Natural killer cell (primary cell): ENCODE data around the gene RFX2. TPM values are rescaled to one million over a fixed set of nuclear protein-coding genes. Genes with fewer than 3 reads are reported as not detected.
A peak's percentile ranks its signal among the peaks of the same experiment; 100 is the strongest.

ENCODE experiments used
- ATAC-seq, 3 donors: fragments of 150-1000 bp in 2 of 3; fragments of 200-7000 bp in 1 of 3; cut with Tn5 transposase; 1 replicate in 1 of 3; 2 replicates in 2 of 3; pipeline ENCODE4 v1.10.0; 2021; ENCODE audit warnings: mild to moderate bottlenecking in 2 of 3, moderate library complexity in 2 of 3
- DNase-seq, 2 donors: peaks; one replicate each; pipeline versions ENCODE4 v3.0.0 to v3.0.0-alpha.2; 2013 to 2021; ENCODE audit warnings: mixed read lengths in 1 of 2
- H3K27ac ChIP-seq: one replicate; pipeline ENCODE4 v1.5.1; 2013; ENCODE audit warnings: mild to moderate bottlenecking, low read length
- H3K27me3 ChIP-seq: one replicate; pipeline ENCODE4 v1.6.1; 2013; ENCODE audit warnings: low read length; ENCODE audit not compliant: control insufficient read depth, insufficient read depth
- H3K36me3 ChIP-seq: one replicate; pipeline ENCODE4 v1.6.1; 2013; ENCODE audit warnings: low read length; ENCODE audit not compliant: control insufficient read depth, insufficient read depth
- H3K4me1 ChIP-seq: one replicate; pipeline ENCODE4 v1.6.1; 2013; ENCODE audit warnings: low read length; ENCODE audit not compliant: control insufficient read depth, insufficient read depth
- H3K4me3 ChIP-seq: one replicate; pipeline ENCODE4 v1.5.1; 2013; ENCODE audit warnings: low read length
- H3K9me3 ChIP-seq: one replicate; pipeline ENCODE4 v1.6.1; 2013; ENCODE audit warnings: low read length; ENCODE audit not compliant: control insufficient read depth, insufficient read depth
- H3K27ac Mint-ChIP-seq, 2 donors: one replicate each; pipeline ENCODE4 v1.8.0; 2022; ENCODE audit warnings: mild to moderate bottlenecking in 2 of 2, mixed read lengths in 2 of 2, moderate library complexity in 1 of 2
- H3K27me3 Mint-ChIP-seq, 2 donors: one replicate each; pipeline ENCODE4 v1.8.0; 2022; ENCODE audit warnings: low read depth in 2 of 2, mixed read lengths in 2 of 2
- H3K36me3 Mint-ChIP-seq: one replicate; pipeline ENCODE4 v1.8.0; 2022; ENCODE audit warnings: mixed read lengths
- H3K4me1 Mint-ChIP-seq, 2 donors: one replicate each; pipeline ENCODE4 v1.8.0; 2022; ENCODE audit warnings: mixed read lengths in 2 of 2
- H3K4me3 Mint-ChIP-seq: one replicate; pipeline ENCODE4 v1.8.0; 2022; ENCODE audit warnings: mild to moderate bottlenecking, moderate library complexity, mixed read lengths
- H3K9me3 Mint-ChIP-seq, 2 donors: one replicate each; pipeline ENCODE4 v1.8.0; 2022; ENCODE audit warnings: mixed read lengths in 2 of 2
- WGBS: methylation state at CpG from one replicate; pipeline ENCODE4 v1.1.7; 2013; ENCODE audit warnings: missing lambda C conversion rate; ENCODE audit not compliant: insufficient coverage; 5-methylcytosine and 5-hydroxymethylcytosine counted together
- intact Hi-C: fragments of 100-400 bp; cut with micrococcal nuclease; formaldehyde crosslinking; loops from one replicate; pipeline ENCODE4 v1.14.2; 2022
- total RNA-seq, 4 donors: library from RNA; stranded (reverse); fragments of 120-200 nt in 1 of 4; gene quantifications; one replicate each; pipeline versions ENCODE4 v1.2.3 to v1.2.4, GENCODE V29; 2013 to 2022
- TF ChIP-seq, protein P1 (sequence below): fragments of 200-600 bp; IDR thresholded peaks from one replicate; pipeline ENCODE4 v1.8.0; 2022; ENCODE audit warnings: antibody characterized with exemption

RFX2 gene
- total RNA-seq, 3 donors from 2014 or later (not counting 1 experiment from before 2014, with no cell fraction given): 2.4 to 4.6 (median 4.1) TPM

DNA sequence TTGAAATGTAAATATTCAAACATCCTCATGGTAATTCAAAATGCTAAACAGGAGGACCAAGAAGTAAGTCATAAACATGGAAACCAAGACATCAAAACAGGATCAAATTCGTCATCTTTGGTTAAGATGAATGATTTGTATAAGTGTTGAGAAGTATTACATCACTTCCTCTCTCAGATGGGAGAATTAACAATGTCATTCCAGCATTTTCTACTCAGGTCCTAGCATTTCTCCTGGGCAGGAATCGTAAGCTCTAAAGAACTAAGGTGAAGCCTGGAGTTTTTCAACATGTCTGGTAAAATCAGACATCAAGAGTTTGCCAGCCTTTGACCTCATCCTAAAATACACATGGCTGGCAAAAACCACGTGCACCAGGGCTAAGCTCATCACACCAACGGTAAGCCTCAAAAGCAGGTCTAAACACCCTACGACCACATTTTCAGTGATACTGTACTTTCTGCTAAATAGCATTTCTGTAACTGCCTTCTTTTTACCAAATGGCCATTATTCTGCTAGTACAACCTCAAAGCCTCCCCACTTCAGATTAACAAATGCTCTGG lies 157.2 kb downstream of the RFX2 start:
- Mint-ChIP-seq H3K27me3 (no peaks in the 10 kb centered on the region), H3K9me3 (no peaks in the 10 kb centered on the region)
- intact Hi-C loops: loop anchor here (1.0 kb wide), 1 partner anchor 9 kb away; no protein-coding TSS in a partner anchor

DNA sequence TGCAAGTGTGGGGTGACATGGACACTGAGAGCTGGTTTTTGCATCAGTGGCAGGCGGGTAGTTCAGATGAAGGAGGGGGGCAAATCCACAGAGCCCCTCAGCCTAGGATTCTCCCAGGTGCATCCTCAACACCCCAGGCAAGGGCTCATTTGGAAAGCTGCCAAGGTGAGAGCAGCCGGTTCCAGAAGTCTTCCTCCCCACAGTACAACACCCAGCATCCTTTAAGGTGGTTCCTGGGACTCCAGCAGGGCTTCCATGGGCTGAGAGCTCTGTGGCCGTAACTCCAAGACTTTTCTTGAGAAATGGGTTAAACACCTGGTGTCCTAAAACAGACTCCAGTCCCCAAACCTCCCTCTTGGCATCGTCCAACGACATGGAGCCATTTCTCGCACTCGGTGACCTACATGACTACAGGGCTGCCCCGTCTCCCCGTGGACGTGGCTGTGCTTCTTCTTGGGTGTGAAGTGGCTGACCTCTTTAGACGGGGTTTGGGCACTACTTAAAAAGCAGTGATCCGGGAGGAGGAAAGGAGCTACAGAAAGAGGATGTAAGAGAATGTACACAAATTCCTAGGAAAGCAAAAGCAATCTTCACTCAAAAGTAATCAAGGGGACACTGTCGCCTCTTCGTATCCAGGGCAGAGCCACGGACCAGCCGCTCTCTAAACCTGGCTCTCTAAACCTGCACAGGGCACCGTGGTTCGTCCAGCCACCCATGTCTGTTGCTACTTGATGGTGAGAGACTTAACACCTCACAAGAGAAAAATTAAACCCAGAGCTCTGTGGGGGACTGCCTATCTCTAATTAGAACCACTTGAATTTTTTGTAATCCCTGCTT lies 157.9 kb downstream of the RFX2 start:
- H3K4me1 ChIP-seq: peaks cover 66% of the 10 kb centered on the region
- Mint-ChIP-seq H3K9me3 (no peaks in the 10 kb centered on the region), H3K27me3 (no peaks in the 10 kb centered on the region), H3K4me1 (peaks cover 77 to 90% of the 10 kb centered on the region in 2 donors), H3K36me3 (no peaks in the 10 kb centered on the region), H3K27ac (peak overlapping the region; percentile 84 to 90), H3K4me3 (peak overlapping the region; percentile 83)
- peaks cover 3% of the 10 kb centered on the region for H3K36me3 ChIP-seq
- peak in 2 of 3 donors; percentile 55 to 67 for ATAC-seq
- TF ChIP-seq, protein P1, sequence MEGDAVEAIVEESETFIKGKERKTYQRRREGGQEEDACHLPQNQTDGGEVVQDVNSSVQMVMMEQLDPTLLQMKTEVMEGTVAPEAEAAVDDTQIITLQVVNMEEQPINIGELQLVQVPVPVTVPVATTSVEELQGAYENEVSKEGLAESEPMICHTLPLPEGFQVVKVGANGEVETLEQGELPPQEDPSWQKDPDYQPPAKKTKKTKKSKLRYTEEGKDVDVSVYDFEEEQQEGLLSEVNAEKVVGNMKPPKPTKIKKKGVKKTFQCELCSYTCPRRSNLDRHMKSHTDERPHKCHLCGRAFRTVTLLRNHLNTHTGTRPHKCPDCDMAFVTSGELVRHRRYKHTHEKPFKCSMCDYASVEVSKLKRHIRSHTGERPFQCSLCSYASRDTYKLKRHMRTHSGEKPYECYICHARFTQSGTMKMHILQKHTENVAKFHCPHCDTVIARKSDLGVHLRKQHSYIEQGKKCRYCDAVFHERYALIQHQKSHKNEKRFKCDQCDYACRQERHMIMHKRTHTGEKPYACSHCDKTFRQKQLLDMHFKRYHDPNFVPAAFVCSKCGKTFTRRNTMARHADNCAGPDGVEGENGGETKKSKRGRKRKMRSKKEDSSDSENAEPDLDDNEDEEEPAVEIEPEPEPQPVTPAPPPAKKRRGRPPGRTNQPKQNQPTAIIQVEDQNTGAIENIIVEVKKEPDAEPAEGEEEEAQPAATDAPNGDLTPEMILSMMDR: no peak
- no peaks in the 10 kb centered on the region for H3K27me3 ChIP-seq
- H3K27ac ChIP-seq: peak overlapping the region; percentile 68
- no peaks in the 10 kb centered on the region for H3K9me3 ChIP-seq
- WGBS: 80% methylated on average over 18 of the region's 18 CpGs
- DNase-seq: no peak
- H3K4me3 ChIP-seq: no peak overlapping the region
- intact Hi-C loops: loop anchor here (1.0 kb wide), 1 partner anchor 10 kb away; no protein-coding TSS in a partner anchor

More for the DNA sequence above, 157.2 kb downstream of the RFX2 start:
- peak overlapping the region; percentile 83 for H3K4me3 Mint-ChIP-seq
- no peak overlapping the region for H3K4me3 ChIP-seq
- peak overlapping the region; percentile 68 for H3K27ac ChIP-seq
- H3K27ac Mint-ChIP-seq: peak overlapping the region; percentile 84 to 90
- DNase-seq: no peak
- ATAC-seq: peak; percentile 51 to 64 (median 58)
- peaks cover 83 to 86% of the 10 kb centered on the region in 2 donors for H3K4me1 Mint-ChIP-seq
- H3K4me1 ChIP-seq: peaks cover 61% of the 10 kb centered on the region
- TF ChIP-seq, protein P1: no peak
- no peaks in the 10 kb centered on the region for H3K27me3 ChIP-seq
- H3K36me3 Mint-ChIP-seq: no peaks in the 10 kb centered on the region
- no peaks in the 10 kb centered on the region for H3K9me3 ChIP-seq
- H3K36me3 ChIP-seq: peaks cover 3% of the 10 kb centered on the region
- 30% methylated on average over 5 of the region's 5 CpGs for WGBS

DNA sequence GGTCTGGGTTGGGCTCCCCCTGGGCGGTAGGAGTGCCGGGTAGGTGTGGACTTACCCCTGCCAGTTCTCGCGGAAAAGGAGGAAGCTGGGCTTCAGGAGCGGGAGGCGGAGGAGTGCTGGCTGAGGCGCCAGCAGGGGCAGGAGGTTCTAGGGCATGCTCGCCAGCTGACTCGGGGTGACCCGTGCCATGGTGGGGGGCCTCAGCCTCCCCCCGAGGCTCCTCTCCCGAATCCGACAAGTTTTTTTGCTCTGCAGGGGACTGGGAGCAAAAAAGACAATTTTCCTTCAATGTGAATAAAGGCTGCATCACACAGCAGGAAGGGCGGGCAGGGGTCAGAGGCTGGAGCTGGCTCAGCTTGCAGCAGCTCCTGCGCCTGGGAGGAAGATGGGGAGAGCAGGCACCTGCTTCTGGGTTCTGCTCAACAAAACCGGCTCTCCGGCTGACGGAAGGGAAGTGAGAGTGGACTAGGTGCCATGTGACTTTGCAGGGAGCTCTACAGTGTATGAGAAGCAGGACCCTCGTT lies 158.9 kb downstream of the RFX2 start:
- ATAC-seq (no peak), DNase-seq (no peak)
- peaks cover 3% of the 10 kb centered on the region for H3K36me3 ChIP-seq
- H3K9me3 ChIP-seq: no peaks in the 10 kb centered on the region
- TF ChIP-seq, protein P1: no peak
- peaks cover 67% of the 10 kb centered on the region for H3K4me1 ChIP-seq
- intact Hi-C loops: no loop called here
- peak overlapping the region; percentile 62 to 84 for H3K27ac Mint-ChIP-seq
- H3K9me3 Mint-ChIP-seq: no peaks in the 10 kb centered on the region
- H3K4me3 Mint-ChIP-seq: no peak overlapping the region
- H3K27me3 Mint-ChIP-seq: no peaks in the 10 kb centered on the region
- H3K4me3 ChIP-seq: no peak overlapping the region
- peaks cover 75 to 91% of the 10 kb centered on the region in 2 donors for H3K4me1 Mint-ChIP-seq
- 57% methylated on average over 19 of the region's 19 CpGs for WGBS
- no peaks in the 10 kb centered on the region for H3K36me3 Mint-ChIP-seq
- no peaks in the 10 kb centered on the region for H3K27me3 ChIP-seq
- H3K27ac ChIP-seq: no peak overlapping the region
